ENCODE results near the gene SMIM27.

GRCh38 chr9:32543047-32543446 is 9.1 kb upstream of the SMIM27 start:
- TF ChIP-seq CTCF (IDR thresholded peaks at IDR 0.05; ENCODE audit: insufficient read depth, low read length) (no peak), POLR2AphosphoS5 (IDR thresholded peaks at IDR 0.05; ENCODE audit: low read depth) (no peak)
